ENCODE data around the gene PER1. TPM values are rescaled to one million over a fixed set of nuclear protein-coding genes. Genes with fewer than 3 reads are reported as not detected.

PER1 gene
- total and polyA plus RNA-seq, 2 of the 13 experiments (the other 11 are each of a cell fraction or from before 2014, with no cell fraction given), result 2.6 to 3.6 TPM

DNA sequence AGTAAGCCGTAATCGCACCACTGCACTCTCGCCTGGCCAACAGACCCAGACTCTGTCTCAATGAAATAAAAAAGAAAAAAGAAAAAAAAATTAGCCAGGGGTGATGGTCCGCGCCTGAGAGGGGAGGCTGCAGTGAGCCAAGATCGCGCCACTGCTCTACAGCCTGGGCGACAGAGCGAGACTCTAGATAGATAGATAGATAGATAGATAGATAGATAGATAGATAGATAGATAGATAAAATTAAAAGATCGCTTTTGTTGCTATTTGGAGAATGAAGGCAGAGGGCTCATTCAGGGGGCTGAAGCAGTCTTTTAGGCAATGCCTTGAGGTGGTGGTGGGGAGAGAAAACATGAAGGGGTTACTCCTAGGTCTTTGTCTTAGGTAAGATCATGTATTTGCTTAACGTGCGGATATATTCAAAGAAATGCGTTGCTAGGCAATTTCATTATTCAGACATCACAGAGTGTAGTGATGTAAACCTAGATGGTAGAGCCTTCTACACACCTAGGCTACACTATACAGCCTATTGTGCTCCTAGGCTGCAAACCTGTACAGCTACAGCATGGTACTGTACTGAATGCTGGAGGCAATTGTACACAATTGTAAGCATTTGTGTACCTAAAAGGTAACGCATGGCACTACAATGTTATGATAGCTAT is 23.9 kb downstream of the PER1 start:
- in situ Hi-C loops (cut with HindIII; ENCODE audit: extremely low pct_ligation_motif_present, low pct_unique_long_range_greater_than_20kb) (loop anchor here (10.0 kb wide), 1 partner anchor 57 kb away; no protein-coding TSS in a partner anchor), intact Hi-C loops (cut with micrococcal nuclease; ENCODE audit: unreplicated experiment) (no loop called here)
- no peak overlapping the region for H3K27ac ChIP-seq (ENCODE audit: extremely low read length, insufficient read depth, low read length)
- H3K36me3 ChIP-seq (replicated peaks in 1 of 2; ENCODE audit: control insufficient read depth in 1 of 2, insufficient read depth in 2 of 2, low read length in 2 of 2), result no peaks in the 10 kb centered on the region
- ChIA-PET CTCF (ENCODE audit: low intra/inter-chr PET ratio, low total read pairs) (no interaction called here), POLR2A (no interaction called here)
- peaks cover 3 to 33% of the 10 kb centered on the region in 2 experiments; a peak in 4 of 5 replicates for H3K27me3 ChIP-seq (ENCODE audit: control insufficient read depth in 1 of 2, insufficient read depth in 2 of 2, low read length in 2 of 2)
- no peaks in the 10 kb centered on the region for H3K9me3 ChIP-seq (ENCODE audit: low read length)
- no peak overlapping the region for H3K4me3 ChIP-seq (replicated peaks in 1 of 3; ENCODE audit: insufficient read depth in 1 of 3, low read depth in 2 of 3, low read length in 3 of 3)
- no peak for DNase-seq (ENCODE audit: low spot score)
- BruUV-seq (replicated peaks), result no TSS peak
- no peak overlapping the region for H3K4me2 ChIP-seq (ENCODE audit: low read depth, low read length)
- no peak overlapping the region for H2AFZ ChIP-seq (ENCODE audit: low read length)
- H4K20me1 ChIP-seq (ENCODE audit: insufficient read depth, low read length), result peaks cover 3% of the 10 kb centered on the region; the same call in 1 of the 2 replicates
- 84% methylated on average over 14 of the region's 14 CpGs for WGBS (ENCODE audit: low lambda C conversion rate)
- TF ChIP-seq STAT5B (CRISPR knock-in tag; IDR thresholded peaks at IDR 0.05), result no peak
- TF ChIP-seq MAFK (conservative IDR thresholded peaks at IDR 0.05 in 1 of 2, IDR thresholded peaks at IDR 0.05 in 1 of 2; ENCODE audit: low read length in 2 of 2), result 0 out of 4 replicates have a peak, but pooled peaks of 1 of the 2 experiments have one; percentile 20
- H3K4me1 ChIP-seq (ENCODE audit: insufficient read depth, low read length), result peaks cover 33% of the 10 kb centered on the region
- H3K9ac ChIP-seq (ENCODE audit: insufficient read depth, low read depth, low read length), result no peak overlapping the region
- no peak for ATAC-seq
- no peaks in the 10 kb centered on the region for H3K79me2 ChIP-seq (ENCODE audit: insufficient read depth, low read length)
- FAIRE-seq, result no peak

DNA sequence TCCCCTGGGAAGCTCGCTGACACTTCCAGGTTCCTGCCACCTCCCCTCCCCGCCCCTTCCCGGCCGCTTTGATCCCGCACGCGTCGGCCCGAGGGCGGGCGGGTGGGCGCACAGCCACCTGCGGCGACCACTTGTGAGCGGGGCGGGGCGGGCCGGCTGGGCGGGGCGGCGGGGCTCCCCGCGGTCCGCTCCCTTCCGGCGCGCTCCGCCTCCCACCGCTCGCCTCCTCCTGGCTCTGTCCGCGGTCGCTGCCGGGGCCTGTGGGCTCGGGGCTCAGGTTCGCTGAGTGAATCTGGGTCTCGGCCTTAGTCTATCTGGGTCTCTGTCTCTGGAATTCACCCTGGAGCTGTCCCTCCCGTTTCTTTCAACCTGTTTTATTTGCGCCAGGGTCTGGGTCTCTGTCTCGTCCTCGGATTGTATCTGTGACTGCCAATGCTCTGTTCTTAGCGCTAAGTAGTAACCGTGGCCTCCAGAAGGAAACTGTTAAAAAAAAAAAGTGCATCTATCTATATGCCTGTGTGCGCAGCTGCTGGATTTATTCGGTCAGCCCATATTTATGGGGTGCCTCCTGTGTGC is 25.6 kb downstream of the PER1 start:
- POLR2A ChIA-PET, result interaction anchor here (1.0 to 1.9 kb wide), 4 partner anchors 8 to 284 kb away, joined by 4 to 11 read pairs (median 4); partner anchors contain the start of gene ALOXE3
- no peak for DNase-seq (ENCODE audit: low spot score)
- H3K9ac ChIP-seq (ENCODE audit: insufficient read depth, low read depth, low read length), result peak overlapping the region; percentile 32; the same call in 1 of the 2 replicates
- no peak for TF ChIP-seq KDM5A (IDR thresholded peaks at IDR 0.05; ENCODE audit: borderline replicate concordance, low read length)
- TF ChIP-seq, protein P1, sequence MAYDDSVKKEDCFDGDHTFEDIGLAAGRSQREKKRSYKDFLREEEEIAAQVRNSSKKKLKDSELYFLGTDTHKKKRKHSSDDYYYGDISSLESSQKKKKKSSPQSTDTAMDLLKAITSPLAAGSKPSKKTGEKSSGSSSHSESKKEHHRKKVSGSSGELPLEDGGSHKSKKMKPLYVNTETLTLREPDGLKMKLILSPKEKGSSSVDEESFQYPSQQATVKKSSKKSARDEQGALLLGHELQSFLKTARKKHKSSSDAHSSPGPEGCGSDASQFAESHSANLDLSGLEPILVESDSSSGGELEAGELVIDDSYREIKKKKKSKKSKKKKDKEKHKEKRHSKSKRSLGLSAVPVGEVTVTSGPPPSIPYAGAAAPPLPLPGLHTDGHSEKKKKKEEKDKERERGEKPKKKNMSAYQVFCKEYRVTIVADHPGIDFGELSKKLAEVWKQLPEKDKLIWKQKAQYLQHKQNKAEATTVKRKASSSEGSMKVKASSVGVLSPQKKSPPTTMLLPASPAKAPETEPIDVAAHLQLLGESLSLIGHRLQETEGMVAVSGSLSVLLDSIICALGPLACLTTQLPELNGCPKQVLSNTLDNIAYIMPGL (CRISPR knock-in tag; IDR thresholded peaks at IDR 0.05; ENCODE audit: borderline replicate concordance in 1 of 2, low read depth in 1 of 2), result 0 out of 4 replicates have a peak, but pooled peaks of 1 of the 2 experiments have one; percentile 20
- TF ChIP-seq, protein P2, sequence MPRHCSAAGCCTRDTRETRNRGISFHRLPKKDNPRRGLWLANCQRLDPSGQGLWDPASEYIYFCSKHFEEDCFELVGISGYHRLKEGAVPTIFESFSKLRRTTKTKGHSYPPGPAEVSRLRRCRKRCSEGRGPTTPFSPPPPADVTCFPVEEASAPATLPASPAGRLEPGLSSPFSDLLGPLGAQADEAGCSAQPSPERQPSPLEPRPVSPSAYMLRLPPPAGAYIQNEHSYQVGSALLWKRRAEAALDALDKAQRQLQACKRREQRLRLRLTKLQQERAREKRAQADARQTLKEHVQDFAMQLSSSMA (CRISPR knock-in tag; IDR thresholded peaks at IDR 0.05), result no peak
- TF ChIP-seq KAT8 (CRISPR knock-in tag; IDR thresholded peaks at IDR 0.05), result 0 out of 2 replicates have a peak, but pooled peaks have one; percentile 14
- TF ChIP-seq SAP130 (CRISPR knock-in tag; IDR thresholded peaks at IDR 0.05; ENCODE audit: low read depth), result 0 out of 2 replicates have a peak, but pooled peaks have one; percentile 16
- no peak for TF ChIP-seq HES4 (CRISPR knock-in tag; IDR thresholded peaks at IDR 0.05; ENCODE audit: borderline replicate concordance)
- no peak for TF ChIP-seq TBL1XR1 (IDR thresholded peaks at IDR 0.05; ENCODE audit: borderline replicate concordance, low read length, partially characterized antibody)
- TF ChIP-seq SMAD1 (CRISPR knock-in tag; IDR thresholded peaks at IDR 0.05; ENCODE audit: borderline replicate concordance, low read depth), result no peak
- no peak for TF ChIP-seq ATAD3A (CRISPR knock-in tag; IDR thresholded peaks at IDR 0.05)

More for the DNA sequence above, 25.6 kb downstream of the PER1 start:
- Histone ChIP-seq H3K9me3 (ENCODE audit: low read length) (no peaks in the 10 kb centered on the region), H3K36me3 (replicated peaks in 1 of 2; ENCODE audit: control insufficient read depth in 1 of 2, insufficient read depth in 2 of 2, low read length in 2 of 2) (no peaks in the 10 kb centered on the region), H3K27ac (ENCODE audit: extremely low read length, insufficient read depth, low read length) (no peak overlapping the region), H4K20me1 (ENCODE audit: insufficient read depth, low read length) (peaks cover 3% of the 10 kb centered on the region; the same call in 1 of the 2 replicates), H3K4me2 (ENCODE audit: low read depth, low read length) (peak overlapping the region; percentile 100), H3K4me3 (replicated peaks in 1 of 3; ENCODE audit: insufficient read depth in 1 of 3, low read depth in 2 of 3, low read length in 3 of 3) (peak overlapping the region; percentile 58 to 95 (median 68)), H3K79me2 (ENCODE audit: insufficient read depth, low read length) (no peaks in the 10 kb centered on the region), H3K27me3 (ENCODE audit: control insufficient read depth in 1 of 2, insufficient read depth in 2 of 2, low read length in 2 of 2) (peaks cover 5 to 46% of the 10 kb centered on the region in 2 experiments), H2AFZ (ENCODE audit: low read length) (peak overlapping the region; percentile 71), H3K4me1 (ENCODE audit: insufficient read depth, low read length) (peaks cover 45% of the 10 kb centered on the region)
- CTCF ChIA-PET (ENCODE audit: low intra/inter-chr PET ratio, low total read pairs), result no interaction called here
- BruUV-seq (replicated peaks), result no TSS peak
- in situ Hi-C loops (cut with HindIII; ENCODE audit: extremely low pct_ligation_motif_present, low pct_unique_long_range_greater_than_20kb), result loop anchor here (10.0 kb wide), 1 partner anchor 58 kb away; no protein-coding TSS in a partner anchor
- FAIRE-seq (no peak), ATAC-seq (peak; percentile 32)
- intact Hi-C loops (cut with micrococcal nuclease; ENCODE audit: unreplicated experiment), result no loop called here
- under 1% methylated on average over 27 of the region's 45 CpGs for WGBS (ENCODE audit: low lambda C conversion rate)

All from HepG2 (cell line).